ENCODE data around the gene DNMT3B.

Gene DNMT3B

DNA sequence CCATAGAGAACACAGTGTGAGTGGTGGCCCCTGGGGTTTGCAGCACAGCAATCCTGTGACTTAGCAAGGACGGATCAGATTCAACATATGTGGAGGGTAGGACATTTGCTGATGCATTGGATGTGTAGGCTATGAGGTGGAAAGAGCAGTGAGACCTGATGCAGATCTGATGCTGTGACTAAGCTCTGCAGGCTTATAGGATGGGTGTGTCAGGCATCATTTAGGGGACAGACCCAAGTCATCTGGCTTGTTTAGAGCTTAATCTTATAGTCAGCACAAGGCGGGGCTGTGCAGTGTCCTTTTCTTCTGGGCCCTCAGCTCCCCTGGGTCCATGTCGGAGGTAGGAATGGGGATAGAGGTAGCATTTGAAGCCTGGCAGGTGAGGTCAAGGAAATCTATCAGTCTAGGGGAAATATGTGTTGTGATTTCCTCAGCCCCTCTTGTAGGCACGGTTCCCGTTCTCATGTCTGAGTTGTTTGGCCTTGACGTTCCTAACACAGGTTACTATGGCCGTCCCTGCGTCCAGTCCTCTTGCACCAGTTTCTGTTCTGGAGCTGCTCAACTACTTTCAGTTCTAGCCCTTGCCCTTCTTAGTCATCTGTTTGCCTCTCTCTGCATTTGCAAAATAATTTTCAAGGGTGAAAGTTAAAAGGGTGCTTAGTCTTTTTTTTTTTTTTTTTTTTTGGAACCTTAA, 42.0 kb downstream of the DNMT3B start (continued):
- TF ChIP-seq, protein P1, sequence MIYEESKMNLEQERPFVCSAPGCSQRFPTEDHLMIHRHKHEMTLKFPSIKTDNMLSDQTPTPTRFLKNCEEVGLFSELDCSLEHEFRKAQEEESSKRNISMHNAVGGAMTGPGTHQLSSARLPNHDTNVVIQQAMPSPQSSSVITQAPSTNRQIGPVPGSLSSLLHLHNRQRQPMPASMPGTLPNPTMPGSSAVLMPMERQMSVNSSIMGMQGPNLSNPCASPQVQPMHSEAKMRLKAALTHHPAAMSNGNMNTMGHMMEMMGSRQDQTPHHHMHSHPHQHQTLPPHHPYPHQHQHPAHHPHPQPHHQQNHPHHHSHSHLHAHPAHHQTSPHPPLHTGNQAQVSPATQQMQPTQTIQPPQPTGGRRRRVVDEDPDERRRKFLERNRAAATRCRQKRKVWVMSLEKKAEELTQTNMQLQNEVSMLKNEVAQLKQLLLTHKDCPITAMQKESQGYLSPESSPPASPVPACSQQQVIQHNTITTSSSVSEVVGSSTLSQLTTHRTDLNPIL (CRISPR knock-in tag; IDR thresholded peaks at IDR 0.05; ENCODE audit: low read depth) = no peak
- no peak for TF ChIP-seq ARNTL (CRISPR knock-in tag; IDR thresholded peaks at IDR 0.05; ENCODE audit: borderline replicate concordance, low read depth)
- no peak for TF ChIP-seq ZC3H10 (CRISPR knock-in tag; IDR thresholded peaks at IDR 0.05)
- TF ChIP-seq ZFP30 (CRISPR knock-in tag; IDR thresholded peaks at IDR 0.05) = no peak

DNA sequence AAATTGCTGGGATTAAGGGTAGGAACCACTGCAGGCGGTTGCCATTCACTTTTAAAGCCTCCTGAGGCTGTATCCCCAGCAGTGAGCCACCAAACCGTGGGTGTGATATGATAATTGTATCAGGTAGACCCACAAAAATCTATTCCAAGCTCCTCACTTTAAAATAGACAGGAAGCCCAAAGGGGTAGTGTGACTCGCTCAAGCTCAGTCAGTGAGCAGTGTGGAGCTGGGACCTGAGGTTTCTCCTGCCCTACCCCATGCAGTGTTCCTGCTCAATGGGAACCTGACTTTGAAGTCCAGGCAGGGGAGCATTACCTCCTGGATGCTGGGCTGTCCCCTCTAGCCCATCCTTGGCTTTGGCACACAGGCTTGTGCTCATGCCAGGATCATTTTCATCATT, 42.6 kb downstream of the DNMT3B start:
- TF ChIP-seq TOX (CRISPR knock-in tag; IDR thresholded peaks at IDR 0.05; ENCODE audit: borderline replicate concordance) (no peak), TCF4 (CRISPR knock-in tag; IDR thresholded peaks at IDR 0.05; ENCODE audit: borderline replicate concordance) (no peak), ESRRG (CRISPR knock-in tag; IDR thresholded peaks at IDR 0.05) (no peak), ZC3H10 (CRISPR knock-in tag; IDR thresholded peaks at IDR 0.05) (no peak), CSDC2 (CRISPR knock-in tag; IDR thresholded peaks at IDR 0.05) (no peak)
- TF ChIP-seq, protein P1 (CRISPR knock-in tag; IDR thresholded peaks at IDR 0.05; ENCODE audit: low read depth) = no peak
- ATAC-seq = no peak

DNA sequence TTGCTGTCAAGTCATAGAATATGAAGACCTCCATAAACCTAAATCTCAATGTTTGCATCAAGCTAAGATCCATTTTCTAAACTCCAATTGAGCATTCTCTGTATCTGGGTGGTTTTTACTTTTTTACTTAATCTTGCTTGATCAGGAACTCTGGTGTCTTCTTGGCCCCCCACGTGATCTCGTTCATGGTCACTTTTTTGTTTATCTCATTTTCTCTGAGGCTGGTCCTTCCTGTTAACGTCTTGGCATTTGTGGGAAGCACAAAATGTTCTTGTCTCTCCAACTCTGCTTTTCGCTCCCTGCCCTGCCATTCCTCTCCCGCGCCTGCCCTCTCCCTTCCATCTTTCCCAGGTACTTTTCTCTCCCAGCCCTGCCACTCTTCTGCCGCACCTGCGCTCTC, 43.5 kb downstream of the DNMT3B start:
- TF ChIP-seq ISL1 (CRISPR knock-in tag; IDR thresholded peaks at IDR 0.05) = no peak
- no peak for TF ChIP-seq ZFP30 (CRISPR knock-in tag; IDR thresholded peaks at IDR 0.05)
- no peak for TF ChIP-seq PPARA (CRISPR knock-in tag; IDR thresholded peaks at IDR 0.05; ENCODE audit: borderline replicate concordance)
- no peak for TF ChIP-seq CSDC2 (CRISPR knock-in tag; IDR thresholded peaks at IDR 0.05)
- TF ChIP-seq SNAI2 (CRISPR knock-in tag; IDR thresholded peaks at IDR 0.05) = no peak
- TF ChIP-seq, protein P2, sequence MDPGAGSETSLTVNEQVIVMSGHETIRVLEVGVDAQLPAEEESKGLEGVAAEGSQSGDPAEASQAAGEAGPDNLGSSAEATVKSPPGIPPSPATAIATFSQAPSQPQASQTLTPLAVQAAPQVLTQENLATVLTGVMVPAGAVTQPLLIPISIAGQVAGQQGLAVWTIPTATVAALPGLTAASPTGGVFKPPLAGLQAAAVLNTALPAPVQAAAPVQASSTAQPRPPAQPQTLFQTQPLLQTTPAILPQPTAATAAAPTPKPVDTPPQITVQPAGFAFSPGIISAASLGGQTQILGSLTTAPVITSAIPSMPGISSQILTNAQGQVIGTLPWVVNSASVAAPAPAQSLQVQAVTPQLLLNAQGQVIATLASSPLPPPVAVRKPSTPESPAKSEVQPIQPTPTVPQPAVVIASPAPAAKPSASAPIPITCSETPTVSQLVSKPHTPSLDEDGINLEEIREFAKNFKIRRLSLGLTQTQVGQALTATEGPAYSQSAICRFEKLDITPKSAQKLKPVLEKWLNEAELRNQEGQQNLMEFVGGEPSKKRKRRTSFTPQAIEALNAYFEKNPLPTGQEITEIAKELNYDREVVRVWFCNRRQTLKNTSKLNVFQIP (CRISPR knock-in tag; IDR thresholded peaks at IDR 0.05; ENCODE audit: borderline replicate concordance, low read depth) = no peak
- no peak for TF ChIP-seq ZC3H10 (CRISPR knock-in tag; IDR thresholded peaks at IDR 0.05)
- TF ChIP-seq ZNF70 (CRISPR knock-in tag; IDR thresholded peaks at IDR 0.05) = no peak
- TF ChIP-seq ZNF565 (CRISPR knock-in tag; conservative IDR thresholded peaks at IDR 0.05; ENCODE audit: low read depth) = no peak
- ATAC-seq = no peak

DNA sequence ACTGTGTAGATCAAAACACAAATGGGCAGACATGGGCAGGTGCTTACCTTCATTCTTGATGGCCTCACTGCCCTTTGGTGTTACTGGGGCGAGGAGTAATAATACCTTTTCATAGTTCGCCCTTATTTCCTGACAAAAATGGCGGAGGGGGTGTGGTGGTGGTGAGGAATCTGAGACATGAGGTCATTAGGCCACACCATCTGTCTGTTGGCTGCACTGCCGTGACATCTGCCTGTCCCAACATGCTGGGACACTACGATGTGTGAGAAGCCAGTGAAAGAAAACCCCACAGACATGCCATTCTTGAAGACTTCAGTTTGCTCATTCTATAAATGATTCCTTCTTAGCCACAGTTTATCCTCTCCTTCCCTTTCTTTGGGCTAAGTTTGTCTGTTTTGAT, 44.2 kb downstream of the DNMT3B start:
- ATAC-seq = no peak
- TF ChIP-seq ISL1 (CRISPR knock-in tag; IDR thresholded peaks at IDR 0.05) (no peak), TOX (CRISPR knock-in tag; IDR thresholded peaks at IDR 0.05; ENCODE audit: borderline replicate concordance) (no peak), SNAI2 (CRISPR knock-in tag; IDR thresholded peaks at IDR 0.05) (no peak)
- TF ChIP-seq, protein P3, sequence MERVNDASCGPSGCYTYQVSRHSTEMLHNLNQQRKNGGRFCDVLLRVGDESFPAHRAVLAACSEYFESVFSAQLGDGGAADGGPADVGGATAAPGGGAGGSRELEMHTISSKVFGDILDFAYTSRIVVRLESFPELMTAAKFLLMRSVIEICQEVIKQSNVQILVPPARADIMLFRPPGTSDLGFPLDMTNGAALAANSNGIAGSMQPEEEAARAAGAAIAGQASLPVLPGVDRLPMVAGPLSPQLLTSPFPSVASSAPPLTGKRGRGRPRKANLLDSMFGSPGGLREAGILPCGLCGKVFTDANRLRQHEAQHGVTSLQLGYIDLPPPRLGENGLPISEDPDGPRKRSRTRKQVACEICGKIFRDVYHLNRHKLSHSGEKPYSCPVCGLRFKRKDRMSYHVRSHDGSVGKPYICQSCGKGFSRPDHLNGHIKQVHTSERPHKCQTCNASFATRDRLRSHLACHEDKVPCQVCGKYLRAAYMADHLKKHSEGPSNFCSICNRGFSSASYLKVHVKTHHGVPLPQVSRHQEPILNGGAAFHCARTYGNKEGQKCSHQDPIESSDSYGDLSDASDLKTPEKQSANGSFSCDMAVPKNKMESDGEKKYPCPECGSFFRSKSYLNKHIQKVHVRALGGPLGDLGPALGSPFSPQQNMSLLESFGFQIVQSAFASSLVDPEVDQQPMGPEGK (CRISPR knock-in tag; IDR thresholded peaks at IDR 0.05; ENCODE audit: borderline replicate concordance) = no peak

DNA sequence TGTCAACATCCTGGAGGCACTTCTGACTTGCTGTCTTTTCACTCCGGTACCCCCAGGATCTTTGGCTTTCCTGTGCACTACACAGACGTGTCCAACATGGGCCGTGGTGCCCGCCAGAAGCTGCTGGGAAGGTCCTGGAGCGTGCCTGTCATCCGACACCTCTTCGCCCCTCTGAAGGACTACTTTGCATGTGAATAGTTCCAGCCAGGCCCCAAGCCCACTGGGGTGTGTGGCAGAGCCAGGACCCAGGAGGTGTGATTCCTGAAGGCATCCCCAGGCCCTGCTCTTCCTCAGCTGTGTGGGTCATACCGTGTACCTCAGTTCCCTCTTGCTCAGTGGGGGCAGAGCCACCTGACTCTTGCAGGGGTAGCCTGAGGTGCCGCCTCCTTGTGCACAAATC, 45.5 kb downstream of the DNMT3B start:
- no peak for ATAC-seq

More for the DNA sequence above, 45.5 kb downstream of the DNMT3B start:
- no peak for TF ChIP-seq CSDC2 (CRISPR knock-in tag; IDR thresholded peaks at IDR 0.05)
- TF ChIP-seq, protein P3 (CRISPR knock-in tag; IDR thresholded peaks at IDR 0.05; ENCODE audit: borderline replicate concordance) = no peak
- no peak for TF ChIP-seq ESRRG (CRISPR knock-in tag; IDR thresholded peaks at IDR 0.05)
- no peak for TF ChIP-seq GLIS3 (CRISPR knock-in tag; IDR thresholded peaks at IDR 0.05)
- TF ChIP-seq OSR1 (CRISPR knock-in tag; IDR thresholded peaks at IDR 0.05) = no peak
- TF ChIP-seq, protein P1 (CRISPR knock-in tag; IDR thresholded peaks at IDR 0.05; ENCODE audit: low read depth) = no peak
- TF ChIP-seq ZFP30 (CRISPR knock-in tag; IDR thresholded peaks at IDR 0.05) = no peak
- no peak for TF ChIP-seq ZNF565 (CRISPR knock-in tag; conservative IDR thresholded peaks at IDR 0.05; ENCODE audit: low read depth)
- TF ChIP-seq BACH2 (CRISPR knock-in tag; IDR thresholded peaks at IDR 0.05; ENCODE audit: borderline replicate concordance) = no peak
- TF ChIP-seq, protein P2 (CRISPR knock-in tag; IDR thresholded peaks at IDR 0.05; ENCODE audit: borderline replicate concordance, low read depth) = no peak
- no peak for TF ChIP-seq ARNTL (CRISPR knock-in tag; IDR thresholded peaks at IDR 0.05; ENCODE audit: borderline replicate concordance, low read depth)
- no peak for TF ChIP-seq TOX (CRISPR knock-in tag; IDR thresholded peaks at IDR 0.05; ENCODE audit: borderline replicate concordance)
- no peak for TF ChIP-seq ZNF8 (CRISPR knock-in tag; IDR thresholded peaks at IDR 0.05)
- no peak for TF ChIP-seq ISL1 (CRISPR knock-in tag; IDR thresholded peaks at IDR 0.05)
- no peak for TF ChIP-seq TCF4 (CRISPR knock-in tag; IDR thresholded peaks at IDR 0.05; ENCODE audit: borderline replicate concordance)
- no peak for TF ChIP-seq ZNF70 (CRISPR knock-in tag; IDR thresholded peaks at IDR 0.05)
- no peak for TF ChIP-seq PPARA (CRISPR knock-in tag; IDR thresholded peaks at IDR 0.05; ENCODE audit: borderline replicate concordance)
